NB4 (cell line): Measurements from ENCODE around the gene A4GALT.

Experiments used
- DNase-seq: peaks from one replicate; pipeline ENCODE4 v3.0.0; 2010; ENCODE audit warnings: low read depth
- H3K4me3 ChIP-seq: one replicate; pipeline ENCODE4 v1.5.1; 2011; ENCODE audit warnings: mild to moderate bottlenecking, low read depth, low read length, moderate library complexity
- CTCF ChIP-seq: IDR thresholded peaks from one replicate; pipeline ENCODE4 v1.5.1; 2012; ENCODE audit warnings: low read depth, low read length
- MAX ChIP-seq: IDR thresholded peaks from 2 replicates; pipeline ENCODE4 v1.6.1; 2011; ENCODE audit warnings: low read depth, low read length
- MYC ChIP-seq: IDR thresholded peaks from 2 replicates; pipeline ENCODE4 v1.6.1; 2011; ENCODE audit warnings: low read depth, low read length
- POLR2A ChIP-seq: IDR thresholded peaks from 2 replicates; pipeline ENCODE4 v1.6.1; 2011; ENCODE audit warnings: mild to moderate bottlenecking; ENCODE audit not compliant: insufficient read length; ENCODE audit errors: extremely low read depth

Gene A4GALT

GRCh38 chr22:42716221-42716620, 4.4 kb downstream of the A4GALT start:
- TF ChIP-seq MAX (no peak), POLR2A (no peak), MYC (no peak), CTCF (no peak)
- DNase-seq, result peak; percentile 31
- no peak overlapping the region for H3K4me3 ChIP-seq

- TF ChIP-seq MYC, result no peak
- no peak for TF ChIP-seq MAX
- TF ChIP-seq CTCF, result no peak
- no peak for TF ChIP-seq POLR2A
- H3K4me3 ChIP-seq, result no peak overlapping the region
- DNase-seq, result no peak
Observed at GRCh38 chr22:42714768-42715390, 5.8 kb downstream of the A4GALT start.

DNA sequence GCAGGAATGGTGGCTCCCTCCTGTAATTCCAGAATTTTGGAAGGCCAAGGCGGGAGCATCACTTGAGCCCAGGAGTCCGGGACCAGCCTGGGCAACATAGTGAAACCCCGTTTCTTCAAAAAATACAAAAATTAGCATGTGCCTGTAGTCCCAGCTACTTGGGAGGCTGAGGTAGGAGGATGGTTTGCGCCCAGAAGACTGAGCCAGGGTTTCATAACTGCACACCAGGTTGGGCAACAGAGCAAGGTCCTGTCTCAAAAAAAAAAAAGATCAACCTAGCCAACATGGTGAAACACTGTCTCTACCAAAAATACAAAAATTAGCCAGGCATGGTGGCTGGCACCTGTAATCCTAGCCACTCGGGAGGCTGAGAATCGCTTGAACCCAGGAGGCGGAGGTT, 6.4 kb downstream of the A4GALT start:
- no peak for TF ChIP-seq POLR2A
- no peak for TF ChIP-seq CTCF
- no peak for TF ChIP-seq MAX
- no peak for TF ChIP-seq MYC
- no peak for DNase-seq
- no peak overlapping the region for H3K4me3 ChIP-seq

- no peak for TF ChIP-seq POLR2A
- TF ChIP-seq MAX, result no peak
- TF ChIP-seq MYC, result no peak
- no peak for TF ChIP-seq CTCF
- no peak for DNase-seq
- no peak overlapping the region for H3K4me3 ChIP-seq
Observed at GRCh38 chr22:42711895-42712837, 8.5 kb downstream of the A4GALT start.

DNA sequence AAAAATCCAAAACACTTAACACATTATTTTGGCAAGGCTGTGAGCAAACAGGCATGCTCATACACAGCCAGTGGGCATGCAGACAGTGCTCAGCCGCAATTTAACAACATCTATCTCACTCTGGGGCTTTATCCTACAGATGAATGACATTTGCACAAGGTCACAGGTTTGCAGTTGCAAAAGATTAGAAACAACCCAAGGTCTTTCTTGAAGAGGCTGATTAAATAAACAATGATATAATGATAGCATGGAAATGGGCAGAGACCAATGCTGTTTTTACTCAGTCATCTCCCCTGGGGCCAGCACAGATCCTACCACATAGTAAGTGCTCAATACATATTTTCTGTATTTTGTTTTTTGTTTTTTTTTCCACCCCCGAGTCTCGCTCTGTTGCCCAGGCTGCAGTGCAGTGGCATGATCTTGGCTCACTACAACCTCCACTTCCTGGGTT, 9.4 kb downstream of the A4GALT start:
- DNase-seq, result no peak
- TF ChIP-seq CTCF (no peak), MAX (no peak), POLR2A (no peak), MYC (no peak)
- H3K4me3 ChIP-seq, result no peak overlapping the region
